Liver (tissue), 9 donors: ENCODE measurements around the gene MRPL42. TPM values are rescaled to one million over a fixed set of nuclear protein-coding genes. Genes with fewer than 3 reads are reported as not detected.

Source experiments
- DNase-seq: peaks from one replicate; pipeline ENCODE4 v3.0.0-alpha.2; 2017; ENCODE audit warnings: low spot score
- H3K27ac ChIP-seq, 2 donors: one replicate each; pipeline ENCODE4 v1.7.0; 2013; ENCODE audit warnings: inconsistent platforms in 2 of 2, low read length in 2 of 2, control low read depth in 1 of 2, low read depth in 1 of 2, mild to moderate bottlenecking in 1 of 2
- H3K27me3 ChIP-seq, 4 donors: one replicate each; pipeline versions ENCODE4 v1.6.1 to v1.7.0; 2013; ENCODE audit warnings: low read length in 3 of 4, inconsistent platforms in 1 of 4, mild to moderate bottlenecking in 1 of 4, moderate library complexity in 1 of 4; ENCODE audit not compliant: control insufficient read depth in 4 of 4, insufficient read depth in 4 of 4
- H3K36me3 ChIP-seq, 4 donors: one replicate each; pipeline versions ENCODE4 v1.6.1 to v1.7.0; 2013; ENCODE audit warnings: low read length in 3 of 4, mild to moderate bottlenecking in 3 of 4, low read depth in 1 of 4, moderate library complexity in 1 of 4; ENCODE audit not compliant: control insufficient read depth in 4 of 4, insufficient read depth in 3 of 4
- H3K4me1 ChIP-seq, 4 donors: one replicate each; pipeline versions ENCODE4 v1.6.1 to v1.7.0; 2013; ENCODE audit warnings: low read length in 3 of 4, mild to moderate bottlenecking in 3 of 4, moderate library complexity in 1 of 4; ENCODE audit not compliant: control insufficient read depth in 4 of 4, insufficient read depth in 4 of 4
- H3K4me3 ChIP-seq, 3 donors: one replicate each; pipeline versions ENCODE4 v1.6.1 to v1.7.0; 2013; ENCODE audit warnings: low read length in 3 of 3, control low read depth in 1 of 3, low read depth in 1 of 3, mild to moderate bottlenecking in 1 of 3
- H3K9ac ChIP-seq, 2 donors: one replicate each; pipeline ENCODE4 v1.7.0; 2013; ENCODE audit warnings: low read length in 2 of 2, mild to moderate bottlenecking in 2 of 2, moderate library complexity in 2 of 2, control low read depth in 1 of 2, low read depth in 1 of 2
- H3K9me3 ChIP-seq, 4 donors: one replicate each; pipeline versions ENCODE4 v1.6.1 to v1.7.0; 2013; ENCODE audit warnings: low read length in 3 of 4; ENCODE audit not compliant: control insufficient read depth in 4 of 4
- CTCF ChIP-seq: fragments of 150-350 bp; IDR thresholded peaks from 2 replicates; pipeline ENCODE4 v1.5.1; 2017; ENCODE audit warnings: improper control_type of control experiment, low read depth, low read length; ENCODE audit not compliant: missing input control
- EGR1 ChIP-seq, 2 donors: IDR thresholded peaks; 2 replicates each; pipeline ENCODE4 v1.6.1; 2016 to 2018; ENCODE audit warnings: antibody characterized with exemption in 2 of 2, low read depth in 2 of 2
- GABPA ChIP-seq, 2 donors: IDR thresholded peaks in 1 of 2; conservative IDR thresholded peaks in 1 of 2; 2 replicates each; pipeline ENCODE4 v1.6.1; 2016; ENCODE audit warnings: antibody characterized with exemption in 2 of 2, mild to moderate bottlenecking in 1 of 2, moderate library complexity in 1 of 2
- HNF4A ChIP-seq, 2 donors: conservative IDR thresholded peaks; 2 replicates each; pipeline ENCODE4 v1.6.1; 2016; ENCODE audit warnings: antibody characterized with exemption in 2 of 2, mild to moderate bottlenecking in 2 of 2
- HNF4G ChIP-seq: IDR thresholded peaks from 2 replicates; pipeline ENCODE4 v1.6.1; 2016; ENCODE audit warnings: antibody characterized with exemption
- JUND ChIP-seq, 2 donors: IDR thresholded peaks; 2 replicates each; pipeline ENCODE4 v1.6.1; 2016; ENCODE audit warnings: antibody characterized with exemption in 2 of 2
- NR2F2 ChIP-seq: IDR thresholded peaks from 2 replicates; pipeline ENCODE4 v1.6.1; 2016; ENCODE audit warnings: antibody characterized with exemption
- RXRA ChIP-seq, 2 donors: IDR thresholded peaks; 2 replicates each; pipeline ENCODE4 v1.6.1; 2017 to 2018; ENCODE audit warnings: antibody characterized with exemption in 2 of 2, mild to moderate bottlenecking in 1 of 2
- SP1 ChIP-seq: IDR thresholded peaks from 2 replicates; pipeline ENCODE4 v1.6.1; 2018; ENCODE audit warnings: antibody characterized with exemption, mild to moderate bottlenecking
- TAF1 ChIP-seq: conservative IDR thresholded peaks from 2 replicates; pipeline ENCODE4 v1.6.1; 2016; ENCODE audit warnings: antibody characterized with exemption, mild to moderate bottlenecking
- YY1 ChIP-seq: IDR thresholded peaks from 2 replicates; pipeline ENCODE4 v1.6.1; 2016; ENCODE audit warnings: antibody characterized with exemption, mild to moderate bottlenecking
- whole genome bisulfite sequencing: extraction: QIAGEN DNeasy Blood & Tissue Kit; methylation state at CpG from one replicate; pipeline ENCODE4 v1.1.7; 2013; 5-methylcytosine and 5-hydroxymethylcytosine counted together
- polyA plus RNA-seq, 2 donors: library from polyadenylated mRNA; stranded (reverse) in 1 of 2; unstranded in 1 of 2; fragments of 200-250 nt in 1 of 2; fragments of >200 nt in 1 of 2; fragmentation: Nextera tagmentation in 1 of 2; extraction: Ambion mirVana in 1 of 2; gene quantifications; one replicate each; pipeline versions ENCODE4 v1.2.1 to v1.2.3, GENCODE V29; 2013 to 2015
- total RNA-seq, 2 donors: library from RNA; depleted of rRNA; stranded (reverse); fragments of >200 nt; gene quantifications; one replicate each; pipeline ENCODE4 v1.2.3, GENCODE V29; 2014
- TF ChIP-seq, protein P1 (sequence below): IDR thresholded peaks from 2 replicates; pipeline ENCODE4 v1.6.1; 2016; ENCODE audit warnings: antibody characterized with exemption
- TF ChIP-seq, protein P2 (sequence below): IDR thresholded peaks from 2 replicates; pipeline ENCODE4 v1.6.1; 2016; ENCODE audit warnings: antibody characterized with exemption
- TF ChIP-seq, protein P3 (sequence below): IDR thresholded peaks from 2 replicates; pipeline ENCODE4 v1.6.1; 2016; ENCODE audit warnings: antibody characterized with exemption, mild to moderate bottlenecking
- TF ChIP-seq, protein P4 (sequence below): IDR thresholded peaks from 2 replicates; pipeline ENCODE4 v1.6.1; 2016; ENCODE audit warnings: antibody characterized with exemption
- donor health status: healthy.
- donor health status: healthy.
- donor health status: healthy.
- donor health status: healthy.
- donor health status: healthy.

Gene MRPL42
- total and polyA plus RNA-seq, 4 donors = 20.4 to 38.8 (median 33.3) TPM

DNA sequence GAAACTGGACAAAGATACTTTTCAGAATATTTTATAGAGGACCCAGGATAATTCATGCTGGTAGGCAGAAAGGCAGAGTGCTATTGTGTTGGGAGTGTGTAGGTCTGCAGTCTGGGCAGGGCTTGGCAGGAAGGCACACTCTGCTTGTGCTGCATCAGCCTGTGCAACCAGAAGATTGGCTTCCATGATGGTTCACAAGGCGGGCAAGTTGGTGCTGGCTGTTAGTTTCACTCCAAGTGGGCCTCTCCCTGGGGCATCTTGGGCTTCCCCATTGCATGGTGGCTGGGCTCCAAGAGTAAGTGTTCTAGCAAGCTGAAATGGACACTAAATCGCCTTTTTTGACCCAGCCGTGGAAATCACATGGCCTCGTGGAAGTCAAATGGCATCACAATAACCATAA is 23.7 kb upstream of the MRPL42 start:
- no peak for TF ChIP-seq CTCF
- TF ChIP-seq, protein P1, sequence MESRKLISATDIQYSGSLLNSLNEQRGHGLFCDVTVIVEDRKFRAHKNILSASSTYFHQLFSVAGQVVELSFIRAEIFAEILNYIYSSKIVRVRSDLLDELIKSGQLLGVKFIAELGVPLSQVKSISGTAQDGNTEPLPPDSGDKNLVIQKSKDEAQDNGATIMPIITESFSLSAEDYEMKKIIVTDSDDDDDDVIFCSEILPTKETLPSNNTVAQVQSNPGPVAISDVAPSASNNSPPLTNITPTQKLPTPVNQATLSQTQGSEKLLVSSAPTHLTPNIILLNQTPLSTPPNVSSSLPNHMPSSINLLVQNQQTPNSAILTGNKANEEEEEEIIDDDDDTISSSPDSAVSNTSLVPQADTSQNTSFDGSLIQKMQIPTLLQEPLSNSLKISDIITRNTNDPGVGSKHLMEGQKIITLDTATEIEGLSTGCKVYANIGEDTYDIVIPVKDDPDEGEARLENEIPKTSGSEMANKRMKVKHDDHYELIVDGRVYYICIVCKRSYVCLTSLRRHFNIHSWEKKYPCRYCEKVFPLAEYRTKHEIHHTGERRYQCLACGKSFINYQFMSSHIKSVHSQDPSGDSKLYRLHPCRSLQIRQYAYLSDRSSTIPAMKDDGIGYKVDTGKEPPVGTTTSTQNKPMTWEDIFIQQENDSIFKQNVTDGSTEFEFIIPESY = no peak
- TF ChIP-seq, protein P2, sequence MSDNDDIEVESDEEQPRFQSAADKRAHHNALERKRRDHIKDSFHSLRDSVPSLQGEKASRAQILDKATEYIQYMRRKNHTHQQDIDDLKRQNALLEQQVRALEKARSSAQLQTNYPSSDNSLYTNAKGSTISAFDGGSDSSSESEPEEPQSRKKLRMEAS = no peak
- TF ChIP-seq, protein P3, sequence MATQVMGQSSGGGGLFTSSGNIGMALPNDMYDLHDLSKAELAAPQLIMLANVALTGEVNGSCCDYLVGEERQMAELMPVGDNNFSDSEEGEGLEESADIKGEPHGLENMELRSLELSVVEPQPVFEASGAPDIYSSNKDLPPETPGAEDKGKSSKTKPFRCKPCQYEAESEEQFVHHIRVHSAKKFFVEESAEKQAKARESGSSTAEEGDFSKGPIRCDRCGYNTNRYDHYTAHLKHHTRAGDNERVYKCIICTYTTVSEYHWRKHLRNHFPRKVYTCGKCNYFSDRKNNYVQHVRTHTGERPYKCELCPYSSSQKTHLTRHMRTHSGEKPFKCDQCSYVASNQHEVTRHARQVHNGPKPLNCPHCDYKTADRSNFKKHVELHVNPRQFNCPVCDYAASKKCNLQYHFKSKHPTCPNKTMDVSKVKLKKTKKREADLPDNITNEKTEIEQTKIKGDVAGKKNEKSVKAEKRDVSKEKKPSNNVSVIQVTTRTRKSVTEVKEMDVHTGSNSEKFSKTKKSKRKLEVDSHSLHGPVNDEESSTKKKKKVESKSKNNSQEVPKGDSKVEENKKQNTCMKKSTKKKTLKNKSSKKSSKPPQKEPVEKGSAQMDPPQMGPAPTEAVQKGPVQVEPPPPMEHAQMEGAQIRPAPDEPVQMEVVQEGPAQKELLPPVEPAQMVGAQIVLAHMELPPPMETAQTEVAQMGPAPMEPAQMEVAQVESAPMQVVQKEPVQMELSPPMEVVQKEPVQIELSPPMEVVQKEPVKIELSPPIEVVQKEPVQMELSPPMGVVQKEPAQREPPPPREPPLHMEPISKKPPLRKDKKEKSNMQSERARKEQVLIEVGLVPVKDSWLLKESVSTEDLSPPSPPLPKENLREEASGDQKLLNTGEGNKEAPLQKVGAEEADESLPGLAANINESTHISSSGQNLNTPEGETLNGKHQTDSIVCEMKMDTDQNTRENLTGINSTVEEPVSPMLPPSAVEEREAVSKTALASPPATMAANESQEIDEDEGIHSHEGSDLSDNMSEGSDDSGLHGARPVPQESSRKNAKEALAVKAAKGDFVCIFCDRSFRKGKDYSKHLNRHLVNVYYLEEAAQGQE = no peak
- no peak for DNase-seq
- no peaks in the 10 kb centered on the region for H3K9me3 ChIP-seq
- no peaks in the 10 kb centered on the region for H3K36me3 ChIP-seq
- H3K4me3 ChIP-seq = no peak overlapping the region
- no peaks in the 10 kb centered on the region for H3K27me3 ChIP-seq
- WGBS = 98% methylated on average over 4 of the region's 4 CpGs
- H3K27ac ChIP-seq = no peak overlapping the region
- H3K4me1 ChIP-seq = peaks cover 4 to 29% (median 12%) of the 10 kb centered on the region in 4 donors
- H3K9ac ChIP-seq = no peak overlapping the region

- H3K9ac ChIP-seq = no peak overlapping the region
- no peaks in the 10 kb centered on the region for H3K36me3 ChIP-seq
- no peak overlapping the region for H3K4me3 ChIP-seq
- DNase-seq = no peak
- TF ChIP-seq CTCF (no peak), HNF4G (no peak), NR2F2 (no peak), GABPA (IDR thresholded peaks at IDR 0.05 in 1 of 2, conservative IDR thresholded peaks at IDR 0.05 in 1 of 2) (no peak), SP1 (no peak), HNF4A (conservative IDR thresholded peaks at IDR 0.05) (no peak), JUND (IDR thresholded peaks at IDR 0.05) (no peak), YY1 (no peak), EGR1 (IDR thresholded peaks at IDR 0.05; ENCODE audit: low read depth in 2 of 2) (no peak), RXRA (IDR thresholded peaks at IDR 0.05) (no peak), TAF1 (no peak)
- TF ChIP-seq, protein P2 = no peak
- TF ChIP-seq, protein P4, sequence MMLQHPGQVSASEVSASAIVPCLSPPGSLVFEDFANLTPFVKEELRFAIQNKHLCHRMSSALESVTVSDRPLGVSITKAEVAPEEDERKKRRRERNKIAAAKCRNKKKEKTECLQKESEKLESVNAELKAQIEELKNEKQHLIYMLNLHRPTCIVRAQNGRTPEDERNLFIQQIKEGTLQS = no peak
- WGBS = 81% methylated on average over 4 of the region's 4 CpGs
- no peaks in the 10 kb centered on the region for H3K27me3 ChIP-seq
- H3K4me1 ChIP-seq = peaks cover 0 to 2% (median 0%) of the 10 kb centered on the region in 4 donors
- H3K27ac ChIP-seq = no peak overlapping the region
- H3K9me3 ChIP-seq = no peaks in the 10 kb centered on the region
Measured at GRCh38 chr12:93447555-93448290, 19.6 kb upstream of the MRPL42 start.
